ENCODE measurements around the gene SLN.
A peak's percentile ranks its signal among the peaks of the same experiment; 100 is the strongest.

SLN gene

DNA sequence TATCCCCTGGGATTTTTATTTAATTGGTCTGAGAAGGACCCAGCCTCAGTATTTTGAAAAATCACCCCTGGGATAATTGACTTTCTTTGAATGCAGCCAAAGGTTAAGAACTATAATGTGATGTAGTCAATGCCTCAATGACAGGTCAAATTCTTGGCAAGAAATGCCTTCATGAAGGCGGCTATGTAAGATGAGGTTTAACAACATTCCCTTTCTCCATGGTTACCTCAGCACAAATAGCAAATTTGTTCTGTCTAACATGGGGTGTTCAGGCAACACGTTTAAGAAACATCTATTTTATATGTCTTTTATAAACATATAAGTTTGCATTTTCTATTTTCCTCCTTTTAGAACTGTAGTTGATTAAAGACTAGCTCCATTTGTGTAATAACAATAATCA, 5.3 kb downstream of the SLN start:
- no peak for DNase-seq (ENCODE audit: low read depth)
- no peak overlapping the region for H3K4me3 ChIP-seq (ENCODE audit: low read depth, low read length)
- no peak for TF ChIP-seq MYC (IDR thresholded peaks at IDR 0.05; ENCODE audit: low read depth, low read length)
- no peak for TF ChIP-seq CTCF (IDR thresholded peaks at IDR 0.05; ENCODE audit: low read depth, low read length)
- TF ChIP-seq, protein P1, sequence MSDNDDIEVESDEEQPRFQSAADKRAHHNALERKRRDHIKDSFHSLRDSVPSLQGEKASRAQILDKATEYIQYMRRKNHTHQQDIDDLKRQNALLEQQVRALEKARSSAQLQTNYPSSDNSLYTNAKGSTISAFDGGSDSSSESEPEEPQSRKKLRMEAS (IDR thresholded peaks at IDR 0.05; ENCODE audit: low read depth, low read length) = no peak
- TF ChIP-seq POLR2A (IDR thresholded peaks at IDR 0.05; ENCODE audit: extremely low read depth, insufficient read length) = no peak

DNA sequence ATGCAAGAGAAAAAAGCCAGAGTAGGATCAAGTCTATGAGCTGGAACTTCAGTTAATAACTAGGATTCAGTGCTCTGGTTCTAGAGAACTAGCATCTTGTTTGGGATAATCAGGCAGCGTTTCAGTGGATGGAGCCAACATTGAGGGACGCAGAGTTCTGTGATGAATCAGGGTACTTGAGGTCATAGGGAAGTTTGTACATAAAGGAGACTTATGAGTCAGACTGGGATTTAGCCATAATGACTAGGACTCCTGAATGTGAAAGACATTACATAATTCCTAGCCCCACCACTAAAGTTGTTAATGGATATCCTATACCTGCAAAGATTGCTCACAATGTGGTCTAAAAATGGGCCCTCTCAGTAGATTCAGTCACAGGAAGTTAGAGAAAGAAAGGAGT, 6.8 kb downstream of the SLN start:
- peak; percentile 7 for DNase-seq (ENCODE audit: low read depth)
- TF ChIP-seq CTCF (IDR thresholded peaks at IDR 0.05; ENCODE audit: low read depth, low read length) (no peak), POLR2A (IDR thresholded peaks at IDR 0.05; ENCODE audit: extremely low read depth, insufficient read length) (no peak), MYC (IDR thresholded peaks at IDR 0.05; ENCODE audit: low read depth, low read length) (no peak)
- TF ChIP-seq, protein P1 (IDR thresholded peaks at IDR 0.05; ENCODE audit: low read depth, low read length) = no peak
- no peak overlapping the region for H3K4me3 ChIP-seq (ENCODE audit: low read depth, low read length)

- TF ChIP-seq CTCF (IDR thresholded peaks at IDR 0.05; ENCODE audit: low read depth, low read length) = no peak
- TF ChIP-seq, protein P1 (IDR thresholded peaks at IDR 0.05; ENCODE audit: low read depth, low read length) = no peak
- TF ChIP-seq MYC (IDR thresholded peaks at IDR 0.05; ENCODE audit: low read depth, low read length) = no peak
- no peak for TF ChIP-seq POLR2A (IDR thresholded peaks at IDR 0.05; ENCODE audit: extremely low read depth, insufficient read length)
- H3K4me3 ChIP-seq (ENCODE audit: low read depth, low read length) = no peak overlapping the region
- no peak for DNase-seq (ENCODE audit: low read depth)
Observed at GRCh38 chr11:107704451-107704850, 7.4 kb downstream of the SLN start.

DNA sequence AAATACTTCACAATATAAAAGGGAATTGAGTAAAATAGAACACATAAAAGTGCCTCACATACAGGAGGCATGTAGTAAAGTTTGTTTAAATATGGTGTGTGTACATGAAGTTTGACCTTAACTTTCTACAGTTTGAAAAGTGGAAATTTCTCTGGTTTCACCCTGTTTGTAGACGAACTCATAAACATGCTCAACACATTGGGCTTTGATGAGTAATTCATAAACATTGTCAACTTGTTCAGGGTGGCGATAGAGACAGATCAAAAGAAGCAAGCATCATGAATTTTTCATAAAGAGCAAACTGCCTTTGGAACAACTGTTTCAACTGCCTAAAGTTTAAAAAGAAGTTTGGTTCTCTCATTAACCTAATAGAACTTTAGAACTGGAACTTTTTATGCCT, 9.1 kb downstream of the SLN start:
- TF ChIP-seq CTCF (IDR thresholded peaks at IDR 0.05; ENCODE audit: low read depth, low read length) (no peak), POLR2A (IDR thresholded peaks at IDR 0.05; ENCODE audit: extremely low read depth, insufficient read length) (no peak), MYC (IDR thresholded peaks at IDR 0.05; ENCODE audit: low read depth, low read length) (no peak)
- TF ChIP-seq, protein P1 (IDR thresholded peaks at IDR 0.05; ENCODE audit: low read depth, low read length) = no peak
- no peak overlapping the region for H3K4me3 ChIP-seq (ENCODE audit: low read depth, low read length)
- DNase-seq (ENCODE audit: low read depth) = no peak

GRCh38 chr11:107702109-107702660, 9.7 kb downstream of the SLN start:
- no peak overlapping the region for H3K4me3 ChIP-seq (ENCODE audit: low read depth, low read length)
- TF ChIP-seq CTCF (IDR thresholded peaks at IDR 0.05; ENCODE audit: low read depth, low read length) (no peak), POLR2A (IDR thresholded peaks at IDR 0.05; ENCODE audit: extremely low read depth, insufficient read length) (no peak), MYC (IDR thresholded peaks at IDR 0.05; ENCODE audit: low read depth, low read length) (no peak)
- TF ChIP-seq, protein P1 (IDR thresholded peaks at IDR 0.05; ENCODE audit: low read depth, low read length) = no peak
- no peak for DNase-seq (ENCODE audit: low read depth)

Measured in NB4 (cell line).